DOHH2 (cell line): ENCODE measurements around the gene GATAD2B.

ENCODE experiments used
- EZH2phosphoT487 ChIP-seq: fragments of 200-600 bp; sonication (generic); IDR thresholded peaks from 2 replicates; pipeline ENCODE4 v1.6.1; 2017; ENCODE audit warnings: borderline replicate concordance, mild to moderate bottlenecking, antibody characterized with exemption, low read length, moderate library complexity, mixed read lengths
- TF ChIP-seq, protein P1 (sequence below): fragments of 200-600 bp; sonication (generic); IDR thresholded peaks from one replicate; pipeline ENCODE4 v1.5.1; 2014; ENCODE audit warnings: antibody characterized with exemption, mild to moderate bottlenecking, low read depth, low read length; ENCODE audit not compliant: poor library complexity, severe bottlenecking

- TF ChIP-seq EZH2phosphoT487 = no peak
- TF ChIP-seq, protein P1, sequence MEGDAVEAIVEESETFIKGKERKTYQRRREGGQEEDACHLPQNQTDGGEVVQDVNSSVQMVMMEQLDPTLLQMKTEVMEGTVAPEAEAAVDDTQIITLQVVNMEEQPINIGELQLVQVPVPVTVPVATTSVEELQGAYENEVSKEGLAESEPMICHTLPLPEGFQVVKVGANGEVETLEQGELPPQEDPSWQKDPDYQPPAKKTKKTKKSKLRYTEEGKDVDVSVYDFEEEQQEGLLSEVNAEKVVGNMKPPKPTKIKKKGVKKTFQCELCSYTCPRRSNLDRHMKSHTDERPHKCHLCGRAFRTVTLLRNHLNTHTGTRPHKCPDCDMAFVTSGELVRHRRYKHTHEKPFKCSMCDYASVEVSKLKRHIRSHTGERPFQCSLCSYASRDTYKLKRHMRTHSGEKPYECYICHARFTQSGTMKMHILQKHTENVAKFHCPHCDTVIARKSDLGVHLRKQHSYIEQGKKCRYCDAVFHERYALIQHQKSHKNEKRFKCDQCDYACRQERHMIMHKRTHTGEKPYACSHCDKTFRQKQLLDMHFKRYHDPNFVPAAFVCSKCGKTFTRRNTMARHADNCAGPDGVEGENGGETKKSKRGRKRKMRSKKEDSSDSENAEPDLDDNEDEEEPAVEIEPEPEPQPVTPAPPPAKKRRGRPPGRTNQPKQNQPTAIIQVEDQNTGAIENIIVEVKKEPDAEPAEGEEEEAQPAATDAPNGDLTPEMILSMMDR = no peak
These were observed 49.8 kb downstream of the GATAD2B start for GRCh38 chr1:153872934-153873333.
